ENCODE data around the gene PLA2G6. TPM values are rescaled to one million over a fixed set of nuclear protein-coding genes. Genes with fewer than 3 reads are reported as not detected.

The PLA2G6 gene
- total and polyA plus RNA-seq, 2 of the 13 experiments (the other 11 are each of a cell fraction or from before 2014, with no cell fraction given), result 4.8 to 11.5 TPM

- BruUV-seq (replicated peaks), result no TSS peak
- Histone ChIP-seq H3K27ac (ENCODE audit: extremely low read length, insufficient read depth, low read length) (no peak overlapping the region), H3K4me2 (ENCODE audit: low read depth, low read length) (no peak overlapping the region), H3K79me2 (ENCODE audit: insufficient read depth, low read length) (no peaks in the 10 kb centered on the region), H3K9me3 (ENCODE audit: low read length) (no peaks in the 10 kb centered on the region), H3K36me3 (replicated peaks in 1 of 2; ENCODE audit: control insufficient read depth in 1 of 2, insufficient read depth in 2 of 2, low read length in 2 of 2) (peaks cover 1 to 14% of the 10 kb centered on the region in 2 experiments; a peak in 2 of 5 replicates), H3K9ac (ENCODE audit: insufficient read depth, low read depth, low read length) (no peak overlapping the region), H3K27me3 (ENCODE audit: control insufficient read depth in 1 of 2, insufficient read depth in 2 of 2, low read length in 2 of 2) (no peaks in the 10 kb centered on the region), H2AFZ (ENCODE audit: low read length) (no peak overlapping the region), H3K4me3 (replicated peaks in 1 of 3; ENCODE audit: insufficient read depth in 1 of 3, low read depth in 2 of 3, low read length in 3 of 3) (no peak overlapping the region), H3K4me1 (ENCODE audit: insufficient read depth, low read length) (peaks cover 23% of the 10 kb centered on the region), H4K20me1 (ENCODE audit: insufficient read depth, low read length) (no peaks in the 10 kb centered on the region)
- ChIA-PET CTCF (ENCODE audit: low intra/inter-chr PET ratio, low total read pairs) (no interaction called here), POLR2A (interaction anchor here (0.8 to 1.6 kb wide), 3 partner anchors 10 to 109 kb away, joined by 3 to 13 read pairs (median 4); partner anchors contain the start of genes BAIAP2L2 and MAFF)
- ATAC-seq (no peak), FAIRE-seq (no peak), DNase-seq (ENCODE audit: low spot score) (no peak)
- in situ Hi-C loops (cut with HindIII; ENCODE audit: extremely low pct_ligation_motif_present, low pct_unique_long_range_greater_than_20kb), result no loop called here
- 0 out of 2 replicates have a peak, but pooled peaks have one; percentile 22 for TF ChIP-seq ZNF772 (CRISPR knock-in tag; IDR thresholded peaks at IDR 0.05)
- no peak for TF ChIP-seq GZF1 (CRISPR knock-in tag; IDR thresholded peaks at IDR 0.05)
- 79% methylated on average over 9 of the region's 10 CpGs for WGBS (ENCODE audit: low lambda C conversion rate)
- intact Hi-C loops (cut with micrococcal nuclease; ENCODE audit: unreplicated experiment), result no loop called here
Observed at GRCh38 chr22:38219632-38220031, 38.0 kb upstream of the PLA2G6 start.

GRCh38 chr22:38218661-38219622 lies 37.3 kb upstream of the PLA2G6 start:
- H3K4me3 ChIP-seq (replicated peaks in 1 of 3; ENCODE audit: insufficient read depth in 1 of 3, low read depth in 2 of 3, low read length in 3 of 3), result peak overlapping the region in 1 of 3 experiments; percentile 43; a peak in 1 of 6 replicates
- TF ChIP-seq SALL2 (CRISPR knock-in tag; IDR thresholded peaks at IDR 0.05), result peak; percentile 59; the same call in 1 of the 2 replicates
- peak; percentile 48; the same call in 1 of the 2 replicates for TF ChIP-seq ZNF792 (CRISPR knock-in tag; IDR thresholded peaks at IDR 0.05)
- peak; percentile 74; the same call in 1 of the 2 replicates for TF ChIP-seq CBFB (CRISPR knock-in tag; IDR thresholded peaks at IDR 0.05)
- peak; percentile 30; the same call in 1 of the 2 replicates for TF ChIP-seq PHF8 (CRISPR knock-in tag; IDR thresholded peaks at IDR 0.05)
- TF ChIP-seq ZNF354B (CRISPR knock-in tag; IDR thresholded peaks at IDR 0.05), result no peak
- TF ChIP-seq BRF2 (CRISPR knock-in tag; IDR thresholded peaks at IDR 0.05), result 0 out of 2 replicates have a peak, but pooled peaks have one; percentile 35
- TF ChIP-seq NFYB (CRISPR knock-in tag; IDR thresholded peaks at IDR 0.05), result no peak
- no peak for TF ChIP-seq GMEB2 (CRISPR knock-in tag; IDR thresholded peaks at IDR 0.05; ENCODE audit: low read depth)
- TF ChIP-seq ZNF788 (CRISPR knock-in tag; IDR thresholded peaks at IDR 0.05; ENCODE audit: borderline replicate concordance), result peak; percentile 67; the same call in 1 of the 2 replicates
- peak; percentile 76 for TF ChIP-seq ZFY (CRISPR knock-in tag; IDR thresholded peaks at IDR 0.05)
- TF ChIP-seq ZNF614 (CRISPR knock-in tag; IDR thresholded peaks at IDR 0.05; ENCODE audit: borderline replicate concordance), result peak; percentile 75; the same call in 1 of the 2 replicates
- peak; percentile 80 for TF ChIP-seq MED1 (CRISPR knock-in tag; IDR thresholded peaks at IDR 0.05)
- peak; percentile 87 for TF ChIP-seq HDAC1 (CRISPR knock-in tag; IDR thresholded peaks at IDR 0.05)

More at GRCh38 chr22:38218661-38219622, 37.3 kb upstream of the PLA2G6 start:
- intact Hi-C loops (cut with micrococcal nuclease; ENCODE audit: unreplicated experiment) (no loop called here), in situ Hi-C loops (cut with HindIII; ENCODE audit: extremely low pct_ligation_motif_present, low pct_unique_long_range_greater_than_20kb) (no loop called here)
- H3K27ac ChIP-seq (ENCODE audit: extremely low read length, insufficient read depth, low read length), result peak overlapping the region; percentile 65
- TSS peak; percentile 49 for BruUV-seq (replicated peaks)
- no peaks in the 10 kb centered on the region for H3K9me3 ChIP-seq (ENCODE audit: low read length)
- no peak overlapping the region for H2AFZ ChIP-seq (ENCODE audit: low read length)
- peak; percentile 58 for FAIRE-seq
- DNase-seq (ENCODE audit: low spot score), result peak; percentile 76
- 70% methylated on average over 12 of the region's 25 CpGs for WGBS (ENCODE audit: low lambda C conversion rate)
- CTCF ChIA-PET (ENCODE audit: low intra/inter-chr PET ratio, low total read pairs), result no interaction called here
- H3K27me3 ChIP-seq (ENCODE audit: control insufficient read depth in 1 of 2, insufficient read depth in 2 of 2, low read length in 2 of 2), result no peaks in the 10 kb centered on the region
- H3K9ac ChIP-seq (ENCODE audit: insufficient read depth, low read depth, low read length), result peak overlapping the region; percentile 54
- POLR2A ChIA-PET, result interaction anchor here (0.6 to 3.0 kb wide), 11 partner anchors 9 to 201 kb away, joined by 3 to 22 read pairs (median 10); partner anchors contain the start of genes BAIAP2L2, MAFF and PLA2G6
- peaks cover 25% of the 10 kb centered on the region for H3K4me1 ChIP-seq (ENCODE audit: insufficient read depth, low read length)
- H3K79me2 ChIP-seq (ENCODE audit: insufficient read depth, low read length), result no peaks in the 10 kb centered on the region
- peak overlapping the region; percentile 58 for H3K4me2 ChIP-seq (ENCODE audit: low read depth, low read length)
- peaks cover 1 to 17% of the 10 kb centered on the region in 2 experiments; a peak in 4 of 5 replicates for H3K36me3 ChIP-seq (replicated peaks in 1 of 2; ENCODE audit: control insufficient read depth in 1 of 2, insufficient read depth in 2 of 2, low read length in 2 of 2)
- peak; percentile 84 for ATAC-seq
- H4K20me1 ChIP-seq (ENCODE audit: insufficient read depth, low read length), result no peaks in the 10 kb centered on the region; the same call in 1 of the 2 replicates
